Ovary (tissue), 3 donors: ENCODE data around the gene KRAS.
"Not testable (repeated sequence)": the region's sequence is repeated elsewhere in the genome, so short reads cannot be mapped to it uniquely, and the experiment has no call there.

Source experiments
- EP300 ChIP-seq: sonication (generic); formaldehyde crosslinking; IDR thresholded peaks from one replicate; pipeline ENCODE4 v1.6.1; 2017; ENCODE audit warnings: antibody characterized with exemption
- POLR2A ChIP-seq: fragments of 450-650 bp; IDR thresholded peaks from one replicate; pipeline ENCODE4 v1.6.1; 2017; ENCODE audit warnings: antibody characterized with exemption, mild to moderate bottlenecking, moderate library complexity
- TF ChIP-seq, protein P1 (sequence below), 3 donors: fragments of 450-650 bp in 2 of 3; fragments of 200-600 bp in 1 of 3; IDR thresholded peaks; one replicate each; pipeline versions ENCODE4 v1.5.1 to v1.8.0; 2016 to 2022; ENCODE audit warnings: antibody characterized with exemption in 3 of 3, mild to moderate bottlenecking in 1 of 3
- donor health status: DM: no; HTN: no; CAD: no.

DNA sequence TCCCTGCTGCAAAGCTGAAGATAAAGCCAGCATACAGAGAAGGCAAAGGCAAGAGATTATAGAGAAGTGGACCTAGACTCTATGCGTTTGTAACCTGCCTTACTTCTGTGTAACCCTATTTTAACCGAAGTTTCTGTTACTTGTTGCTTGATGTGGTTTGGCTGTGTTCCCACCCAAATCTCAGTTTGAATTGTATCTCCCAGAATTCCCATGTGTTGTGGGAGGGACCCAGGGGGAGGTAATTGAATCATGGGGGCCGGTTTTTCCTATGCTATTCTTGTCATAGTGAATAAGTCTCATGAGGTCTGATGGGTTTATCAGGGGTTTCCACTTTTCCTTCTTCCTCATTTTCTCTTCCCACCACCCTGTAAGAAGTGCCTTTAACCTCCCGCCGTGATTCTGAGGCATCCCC, 42.1 kb upstream of the KRAS start:
- TF ChIP-seq, protein P1, sequence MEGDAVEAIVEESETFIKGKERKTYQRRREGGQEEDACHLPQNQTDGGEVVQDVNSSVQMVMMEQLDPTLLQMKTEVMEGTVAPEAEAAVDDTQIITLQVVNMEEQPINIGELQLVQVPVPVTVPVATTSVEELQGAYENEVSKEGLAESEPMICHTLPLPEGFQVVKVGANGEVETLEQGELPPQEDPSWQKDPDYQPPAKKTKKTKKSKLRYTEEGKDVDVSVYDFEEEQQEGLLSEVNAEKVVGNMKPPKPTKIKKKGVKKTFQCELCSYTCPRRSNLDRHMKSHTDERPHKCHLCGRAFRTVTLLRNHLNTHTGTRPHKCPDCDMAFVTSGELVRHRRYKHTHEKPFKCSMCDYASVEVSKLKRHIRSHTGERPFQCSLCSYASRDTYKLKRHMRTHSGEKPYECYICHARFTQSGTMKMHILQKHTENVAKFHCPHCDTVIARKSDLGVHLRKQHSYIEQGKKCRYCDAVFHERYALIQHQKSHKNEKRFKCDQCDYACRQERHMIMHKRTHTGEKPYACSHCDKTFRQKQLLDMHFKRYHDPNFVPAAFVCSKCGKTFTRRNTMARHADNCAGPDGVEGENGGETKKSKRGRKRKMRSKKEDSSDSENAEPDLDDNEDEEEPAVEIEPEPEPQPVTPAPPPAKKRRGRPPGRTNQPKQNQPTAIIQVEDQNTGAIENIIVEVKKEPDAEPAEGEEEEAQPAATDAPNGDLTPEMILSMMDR (IDR thresholded peaks at IDR 0.05): not testable (repeated sequence)
- not testable (repeated sequence) for TF ChIP-seq POLR2A, EP300
